GM12878 (cell line): ENCODE measurements around the gene MBNL1. TPM values are rescaled to one million over a fixed set of nuclear protein-coding genes. Genes with fewer than 3 reads are reported as not detected.

ENCODE experiments used
- ATAC-seq: fragments of 200-7000 bp; cut with Tn5 transposase; 3 replicates; pipeline ENCODE4 v1.9.1; 2020; ENCODE audit warnings: mild to moderate bottlenecking, moderate library complexity
- BruUV-seq: library from RNA; stranded (reverse); fragments of 400-500 nt; replicated peaks from 2 replicates; lab custom pipeline; 2021; lab: Mats Ljungman, UMichigan
- CTCF ChIA-PET: fragments of 300-600 bp; sonication (Branson Sonifier 250); formaldehyde crosslinking; extraction: SDS; loops from one replicate; lab custom pipeline; 2021; ENCODE audit warnings: inconsistent platforms; lab: Yijun Ruan, JAX
- POLR2A ChIA-PET: fragments of 350-600 bp; formaldehyde crosslinking; extraction: SDS; loops from one replicate; lab custom pipeline; 2021; ENCODE audit warnings: inconsistent platforms; lab: Charles Lee
- RAD21 ChIA-PET: fragments of 300-600 bp; sonication (Branson Sonifier 250); formaldehyde crosslinking; loops from one replicate; lab custom pipeline; 2023; ENCODE audit warnings: antibody characterized with exemption; ENCODE audit not compliant: unreplicated experiment; lab: Charles Lee
- SMC1A ChIA-PET: fragments of 300-600 bp; sonication (Branson Sonifier 250); formaldehyde crosslinking; loops from one replicate; lab custom pipeline; 2023; ENCODE audit not compliant: unreplicated experiment, uncharacterized antibody; lab: Charles Lee
- DNase-seq: peaks from one replicate; pipeline ENCODE4 v3.0.0-alpha.2; 2011; ENCODE audit warnings: low read depth, low spot score
- FAIRE-seq: peaks from 3 replicates; lab custom pipeline; 2011; peaks lifted over from hg19 to GRCh38; lab: Jason Lieb, UNC
- H2AFZ ChIP-seq: 2 replicates; pipeline ENCODE4 v1.6.0; 2011; ENCODE audit warnings: low read depth, low read length, control low read depth; ENCODE audit not compliant: control insufficient read depth
- H3K27ac ChIP-seq: 2 replicates; pipeline ENCODE4 v1.5.1; 2011; ENCODE audit warnings: control low read depth; ENCODE audit not compliant: control insufficient read depth, insufficient read depth
- H3K27me3 ChIP-seq, 2 experiments: replicated peaks in 1 of 2; 2 replicates each; pipeline versions ENCODE4 v1.6.0 to v1.6.1; 2011; ENCODE audit warnings: low read length in 1 of 2; ENCODE audit not compliant: control insufficient read depth in 2 of 2, insufficient read depth in 2 of 2
- H3K36me3 ChIP-seq, 2 experiments: 2 replicates each; pipeline ENCODE4 v1.5.1; 2011; ENCODE audit warnings: low read length in 1 of 2; ENCODE audit not compliant: control insufficient read depth in 2 of 2, insufficient read depth in 2 of 2
- H3K4me1 ChIP-seq: 2 replicates; pipeline ENCODE4 v1.6.1; 2011; ENCODE audit warnings: mild to moderate bottlenecking, low read length, moderate library complexity, mixed read lengths; ENCODE audit not compliant: control insufficient read depth, insufficient read depth
- H3K4me2 ChIP-seq: 2 replicates; pipeline ENCODE4 v1.6.0; 2011; ENCODE audit warnings: control low read depth; ENCODE audit not compliant: control insufficient read depth, insufficient read depth
- H3K4me3 ChIP-seq: fragments of 200-600 bp; sonication (generic); 2 replicates; pipeline ENCODE4 v1.5.1; 2016
- H3K79me2 ChIP-seq: 2 replicates; pipeline ENCODE4 v1.6.0; 2011; ENCODE audit warnings: low read length; ENCODE audit not compliant: control insufficient read depth, insufficient read depth
- H3K9ac ChIP-seq: 2 replicates; pipeline ENCODE4 v1.8.0; 2011; ENCODE audit warnings: low read length, control low read depth, mixed read lengths; ENCODE audit not compliant: control insufficient read depth, insufficient read depth
- H3K9me3 ChIP-seq: replicated peaks from 3 replicates; pipeline ENCODE4 v1.5.1; 2011; ENCODE audit warnings: mild to moderate bottlenecking, low read length; ENCODE audit not compliant: control insufficient read depth, insufficient read depth
- H4K20me1 ChIP-seq: 2 replicates; pipeline ENCODE4 v1.6.0; 2011; ENCODE audit not compliant: control insufficient read depth, insufficient read depth
- CEBPB ChIP-seq, 2 experiments: fragments of 150-350 bp in 1 of 2; IDR thresholded peaks; 2 replicates each; pipeline ENCODE4 v1.6.1; 2012 to 2014; ENCODE audit warnings: low read depth in 2 of 2, low read length in 2 of 2, borderline replicate concordance in 1 of 2, inconsistent platforms in 1 of 2
- CEBPZ ChIP-seq: fragments of 150-350 bp; IDR thresholded peaks from 2 replicates; pipeline ENCODE4 v1.6.1; 2016; ENCODE audit warnings: low read depth, low read length
- CHD4 ChIP-seq: fragments of 200-600 bp; sonication (generic); IDR thresholded peaks from 2 replicates; pipeline ENCODE4 v1.6.1; 2016; ENCODE audit warnings: mild to moderate bottlenecking
- CUX1 ChIP-seq: IDR thresholded peaks from 2 replicates; pipeline ENCODE4 v1.6.1; 2012; ENCODE audit warnings: improper control_type of control experiment, low read depth, low read length; ENCODE audit not compliant: insufficient replicate concordance
- ETV6 ChIP-seq, 2 experiments: fragments of 450-650 bp in 1 of 2; IDR thresholded peaks in 1 of 2; conservative IDR thresholded peaks in 1 of 2; 2 replicates each; pipeline ENCODE4 v1.6.1; 2014; ENCODE audit warnings: antibody characterized with exemption in 1 of 2, borderline replicate concordance in 1 of 2, low read depth in 1 of 2, mild to moderate bottlenecking in 1 of 2, moderate library complexity in 1 of 2
- FOXM1 ChIP-seq: IDR thresholded peaks from 2 replicates; pipeline ENCODE4 v1.6.1; 2012; ENCODE audit warnings: low read depth, mild to moderate bottlenecking, inconsistent platforms, low read length, moderate library complexity
- GATAD2B ChIP-seq: fragments of 450-650 bp; conservative IDR thresholded peaks from 2 replicates; pipeline ENCODE4 v1.6.1; 2017; ENCODE audit warnings: low read depth, mild to moderate bottlenecking, moderate library complexity
- HCFC1 ChIP-seq: fragments of 150-350 bp; IDR thresholded peaks from 2 replicates; pipeline ENCODE4 v1.6.1; 2014; ENCODE audit warnings: low read length
- IKZF2 ChIP-seq, 2 experiments: fragments of 450-650 bp; IDR thresholded peaks; 2 replicates each; pipeline ENCODE4 v1.6.1; 2017; ENCODE audit warnings: mild to moderate bottlenecking in 2 of 2, moderate library complexity in 2 of 2
- NR2C1 ChIP-seq: fragments of 450-650 bp; IDR thresholded peaks from 2 replicates; pipeline ENCODE4 v1.6.1; 2017; ENCODE audit warnings: antibody characterized with exemption, mild to moderate bottlenecking, moderate library complexity
- PKNOX1 ChIP-seq: fragments of 450-650 bp; IDR thresholded peaks from 2 replicates; pipeline ENCODE4 v1.6.1; 2016; ENCODE audit warnings: mild to moderate bottlenecking
- RFX5 ChIP-seq: IDR thresholded peaks from 2 replicates; pipeline ENCODE4 v1.6.1; 2011; ENCODE audit warnings: low read depth, low read length, improper control_type of control experiment
- SIX5 ChIP-seq: IDR thresholded peaks from 2 replicates; pipeline ENCODE4 v1.6.1; 2011; ENCODE audit warnings: mild to moderate bottlenecking, low read depth, low read length, moderate library complexity; ENCODE audit not compliant: severe bottlenecking
- WGBS: methylation state at CpG from one replicate; pipeline ENCODE4 v1.1.6; 2016; ENCODE audit warnings: low lambda C conversion rate; ENCODE audit not compliant: insufficient replicate concordance, insufficient coverage; ENCODE audit errors: missing lambda C conversion rate; 5-methylcytosine and 5-hydroxymethylcytosine counted together
- in situ Hi-C: fragments of 300-500 bp; cut with MboI; formaldehyde crosslinking; loops from 9 replicates; pipeline ENCODE4 v1.14.3; 2018; ENCODE audit warnings: mixed read lengths
- intact Hi-C: fragments of 100-400 bp; cut with micrococcal nuclease; formaldehyde crosslinking; loops from one replicate; pipeline ENCODE4 v1.14.2; 2022; ENCODE audit not compliant: unreplicated experiment
- polyA plus RNA-seq, 11 experiments: library from polyadenylated mRNA; depleted of rRNA in 4 of 11; unstranded in 6 of 11; stranded (reverse) in 5 of 11; fragments of >200 nt; fragmentation: Nextera tagmentation in 4 of 11; fragmentation: Illumina TruSeq in 1 of 11; extraction: Ambion mirVana in 4 of 11; extraction: Trizol in 1 of 11; gene quantifications; 1 replicate in 1 of 11; 2 replicates in 10 of 11; pipeline versions ENCODE4 v1.2.1 to v1.2.3, GENCODE V29; 2011 to 2016; ENCODE audit warnings: inconsistent platforms in 2 of 11, missing spikeins in 2 of 11, low read depth in 1 of 11
- total RNA-seq, 4 experiments: library from RNA; depleted of rRNA in 3 of 4; stranded (reverse); fragments of >200 nt in 3 of 4; fragmentation: Illumina TruSeq in 1 of 4; extraction: Trizol in 1 of 4; gene quantifications; 2 replicates each; pipeline versions ENCODE4 v1.2.1 to v1.2.3, GENCODE V29; 2013 to 2021

The MBNL1 gene
- total and polyA plus RNA-seq, 10 of the 15 experiments (the other 5 are each of a cell fraction or from before 2014, with no cell fraction given): 59.6 to 337 (median 143) TPM

GRCh38 chr3:152291238-152291637 lies 22.5 kb downstream of the MBNL1 start:
- TF ChIP-seq CEBPZ (no peak), NR2C1 (no peak), IKZF2 (IDR thresholded peaks at IDR 0.05) (no peak), CHD4 (no peak), CUX1 (no peak), CEBPB (IDR thresholded peaks at IDR 0.05; ENCODE audit: borderline replicate concordance in 1 of 2, low read depth in 2 of 2, low read length in 2 of 2) (no peak), PKNOX1 (no peak), RFX5 (no peak), SIX5 (no peak), HCFC1 (no peak), FOXM1 (no peak), ETV6 (conservative IDR thresholded peaks at IDR 0.05 in 1 of 2, IDR thresholded peaks at IDR 0.05 in 1 of 2; ENCODE audit: borderline replicate concordance in 1 of 2, low read depth in 1 of 2) (no peak), GATAD2B (no peak)
- TF ChIP-seq, all 136 proteins: peak for 0
- DNase-seq: no peak
- BruUV-seq: no TSS peak
- Histone ChIP-seq H3K4me3 (no peak overlapping the region), H4K20me1 (no peaks in the 10 kb centered on the region; the same call in 1 of the 2 replicates), H3K79me2 (peaks cover 94% of the 10 kb centered on the region), H3K9me3 (peaks cover 11% of the 10 kb centered on the region), H2AFZ (no peak overlapping the region), H3K9ac (no peak overlapping the region), H3K36me3 (peaks cover 0 to 14% of the 10 kb centered on the region in 2 experiments; a peak in 2 of 4 replicates), H3K4me2 (no peak overlapping the region), H3K4me1 (peaks cover 7% of the 10 kb centered on the region), H3K27me3 (no peaks in the 10 kb centered on the region), H3K27ac (no peak overlapping the region)
- 10% methylated on average over 5 of the region's 5 CpGs for WGBS
- SMC1A ChIA-PET: interaction anchor here (1.1 to 3.4 kb wide), 10 partner anchors 10 to 108 kb away, joined by 3 to 28 read pairs (median 4); no protein-coding TSS in a partner anchor
- FAIRE-seq: no peak
- RAD21 ChIA-PET: interaction anchor here (0.7 to 3.3 kb wide), 7 partner anchors 11 to 152 kb away, joined by 3 to 15 read pairs (median 3); no protein-coding TSS in a partner anchor
- in situ Hi-C loops (no loop called here), intact Hi-C loops (no loop called here)
- CTCF ChIA-PET: interaction anchor here (1.2 to 2.0 kb wide), 4 partner anchors 10 to 107 kb away, joined by 3 to 6 read pairs (median 4); no protein-coding TSS in a partner anchor
- POLR2A ChIA-PET: interaction anchor here (0.7 kb wide), 2 partner anchors 9 to 108 kb away, joined by 3 read pairs; no protein-coding TSS in a partner anchor
- ATAC-seq: no peak
